BLaER1 treated with 17β-estradiol and CSF1 and Interleukin-3, amounts not matched to agents 10 nM and 100 nM (cell line): ENCODE data around the gene IFI27L1.

Experiments
- H3K27ac ChIP-seq, 11 experiments: shearing (Covaris generic); formaldehyde crosslinking; 2 replicates each; pipeline ENCODE4 v1.8.1; 2022
- H3K27me3 ChIP-seq, 11 experiments: shearing (Covaris generic); formaldehyde crosslinking; 2 replicates each; pipeline ENCODE4 v1.8.1; 2022
- H3K36me3 ChIP-seq, 11 experiments: shearing (Covaris generic); formaldehyde crosslinking; 2 replicates each; pipeline ENCODE4 v1.8.1; 2022
- H3K4me1 ChIP-seq, 10 experiments: shearing (Covaris generic); formaldehyde crosslinking; 2 replicates each; pipeline ENCODE4 v1.8.1; 2022
- H3K4me2 ChIP-seq, 11 experiments: shearing (Covaris generic); formaldehyde crosslinking; 2 replicates each; pipeline ENCODE4 v1.8.1; 2022
- H3K4me3 ChIP-seq, 10 experiments: shearing (Covaris generic); formaldehyde crosslinking; 2 replicates each; pipeline ENCODE4 v1.8.1; 2022
- H3K9ac ChIP-seq, 11 experiments: shearing (Covaris generic); formaldehyde crosslinking; 2 replicates each; pipeline ENCODE4 v1.8.1; 2022
- H3K9me3 ChIP-seq, 11 experiments: shearing (Covaris generic); formaldehyde crosslinking; replicated peaks in 1 of 11; 2 replicates each; pipeline ENCODE4 v1.8.1; 2022
- H4K20me1 ChIP-seq, 11 experiments: shearing (Covaris generic); formaldehyde crosslinking; 2 replicates each; pipeline ENCODE4 v1.8.1; 2022
- Cebpa-rat ChIP-seq, 11 experiments: shearing (Covaris generic); IDR thresholded peaks; 2 replicates each; pipeline ENCODE4 v1.8.1; 2022

The IFI27L1 gene

DNA sequence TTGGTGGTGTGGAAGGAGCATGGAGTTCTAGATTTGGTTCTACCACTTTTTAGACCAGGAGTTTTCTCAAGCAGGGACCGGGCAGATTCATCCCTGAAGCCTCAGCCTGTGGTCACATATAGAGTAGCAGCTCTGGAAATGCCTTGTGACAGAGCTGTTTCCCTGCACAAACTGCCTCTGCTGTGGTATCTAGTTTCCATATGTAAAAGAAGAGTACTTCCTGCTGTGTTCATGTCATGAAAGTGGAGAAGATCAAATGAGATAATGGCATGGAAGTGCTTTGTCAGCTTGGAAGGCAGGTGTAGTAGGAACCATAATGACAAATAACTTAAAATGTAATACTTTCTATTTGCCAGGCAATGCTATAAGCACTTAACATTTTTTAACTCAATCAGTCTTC is 28.9 kb upstream of the IFI27L1 start:
- H3K9ac ChIP-seq, result no peak overlapping the region
- H3K4me3 ChIP-seq, result no peak overlapping the region
- H3K27ac ChIP-seq, result 0 out of 22 replicates have a peak overlapping the region, but pooled peaks of 1 of the 11 experiments have one; percentile 19
- peaks cover 5 to 32% (median 18%) of the 10 kb centered on the region in 10 experiments for H3K4me1 ChIP-seq
- no peak for TF ChIP-seq Cebpa-rat (IDR thresholded peaks at IDR 0.05)
- no peaks in the 10 kb centered on the region for H3K9me3 ChIP-seq
- H3K4me2 ChIP-seq, result no peak overlapping the region; a peak in 1 of 22 replicates
- H4K20me1 ChIP-seq, result peaks cover 29 to 92% (median 62%) of the 10 kb centered on the region in 11 experiments; a peak in 21 of 22 replicates
- peaks cover 96 to 100% (median 98%) of the 10 kb centered on the region in 11 experiments for H3K36me3 ChIP-seq
- no peaks in the 10 kb centered on the region for H3K27me3 ChIP-seq

DNA sequence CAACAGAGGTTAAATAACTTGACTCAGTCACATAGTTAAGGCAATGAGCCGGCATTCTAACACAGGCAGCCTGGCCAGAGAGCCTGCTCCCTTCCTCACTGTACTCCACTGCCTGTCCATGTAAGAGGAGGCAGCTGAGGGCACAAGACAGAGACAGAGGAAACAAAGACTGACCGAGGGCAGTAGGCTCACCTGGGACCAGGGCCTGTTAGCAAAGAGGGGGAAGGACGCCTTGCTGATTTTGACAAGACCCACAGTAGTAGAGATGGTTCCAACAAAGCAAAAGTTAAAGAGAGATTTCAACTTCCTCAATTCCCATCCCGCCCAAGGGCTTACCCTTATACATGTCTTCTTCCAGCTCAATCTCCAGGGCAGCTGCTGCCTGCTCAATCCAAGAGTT is 28.4 kb upstream of the IFI27L1 start:
- no peaks in the 10 kb centered on the region for H3K27me3 ChIP-seq
- H3K9ac ChIP-seq, result no peak overlapping the region
- TF ChIP-seq Cebpa-rat (IDR thresholded peaks at IDR 0.05), result no peak
- H3K36me3 ChIP-seq, result peaks cover 96 to 100% (median 98%) of the 10 kb centered on the region in 11 experiments
- no peak overlapping the region; a peak in 1 of 22 replicates for H3K4me2 ChIP-seq
- H3K4me1 ChIP-seq, result peaks cover 9 to 37% (median 22%) of the 10 kb centered on the region in 10 experiments
- H4K20me1 ChIP-seq, result peaks cover 33 to 92% (median 64%) of the 10 kb centered on the region in 11 experiments; a peak in 21 of 22 replicates
- no peak overlapping the region for H3K4me3 ChIP-seq
- 0 out of 22 replicates have a peak overlapping the region, but pooled peaks of 1 of the 11 experiments have one; percentile 19 for H3K27ac ChIP-seq
- no peaks in the 10 kb centered on the region for H3K9me3 ChIP-seq

DNA sequence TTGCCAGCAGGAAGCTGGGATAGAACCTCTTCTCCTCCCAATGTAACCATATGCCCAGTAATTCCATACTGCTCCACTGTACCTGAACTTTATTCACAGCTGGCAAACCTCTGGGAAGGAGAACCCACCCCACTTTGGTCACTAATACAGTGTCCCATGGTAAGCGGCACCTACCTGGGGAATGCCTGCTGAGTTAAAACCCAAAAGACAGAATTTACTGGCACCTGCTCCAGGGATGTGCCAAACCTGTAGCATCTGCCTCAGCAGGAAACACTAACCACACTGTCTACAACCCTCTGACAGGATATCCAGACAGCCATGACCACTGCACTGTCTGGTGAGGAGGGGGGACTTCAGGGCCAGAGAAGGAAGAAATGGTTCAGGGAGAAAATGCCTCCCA is 26.7 kb upstream of the IFI27L1 start:
- H3K27ac ChIP-seq, result no peak overlapping the region
- H3K4me2 ChIP-seq, result no peak overlapping the region
- no peak overlapping the region for H3K4me3 ChIP-seq
- peaks cover 95 to 100% (median 98%) of the 10 kb centered on the region in 11 experiments for H3K36me3 ChIP-seq
- peaks cover 46 to 93% (median 71%) of the 10 kb centered on the region in 11 experiments; a peak in 21 of 22 replicates for H4K20me1 ChIP-seq
- H3K27me3 ChIP-seq, result no peaks in the 10 kb centered on the region
- no peak for TF ChIP-seq Cebpa-rat (IDR thresholded peaks at IDR 0.05)
- no peaks in the 10 kb centered on the region for H3K9me3 ChIP-seq
- H3K4me1 ChIP-seq, result peaks cover 23 to 53% (median 35%) of the 10 kb centered on the region in 10 experiments
- H3K9ac ChIP-seq, result no peak overlapping the region

DNA sequence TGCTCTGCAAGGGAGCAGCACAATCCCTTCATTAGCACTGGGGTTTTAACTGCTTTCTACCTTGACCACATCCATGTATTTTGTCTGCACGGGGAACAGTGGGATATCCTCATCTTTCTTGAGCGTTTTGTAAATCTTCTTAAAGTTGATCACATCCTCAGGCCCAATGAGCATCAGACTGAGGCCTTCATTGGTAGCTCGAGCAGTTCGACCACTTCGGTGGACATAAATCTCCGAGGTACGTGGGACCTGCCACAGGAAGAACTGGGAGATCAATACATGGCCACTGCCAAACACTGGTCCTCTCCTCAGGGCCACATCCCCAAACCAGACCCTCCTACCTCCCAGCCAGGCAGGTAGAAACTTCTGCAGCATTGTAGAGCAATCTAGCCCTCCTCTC is 26.2 kb upstream of the IFI27L1 start:
- Histone ChIP-seq H3K27ac (peak overlapping the region in 1 of 11 experiments; percentile 17; a peak in 1 of 22 replicates), H3K4me2 (no peak overlapping the region), H3K27me3 (no peaks in the 10 kb centered on the region), H3K4me3 (no peak overlapping the region), H3K9ac (no peak overlapping the region), H3K36me3 (peaks cover 95 to 100% (median 98%) of the 10 kb centered on the region in 11 experiments), H4K20me1 (peaks cover 49 to 93% (median 70%) of the 10 kb centered on the region in 11 experiments; a peak in 21 of 22 replicates), H3K4me1 (peaks cover 23 to 53% (median 35%) of the 10 kb centered on the region in 10 experiments), H3K9me3 (no peaks in the 10 kb centered on the region)
- no peak for TF ChIP-seq Cebpa-rat (IDR thresholded peaks at IDR 0.05)

DNA sequence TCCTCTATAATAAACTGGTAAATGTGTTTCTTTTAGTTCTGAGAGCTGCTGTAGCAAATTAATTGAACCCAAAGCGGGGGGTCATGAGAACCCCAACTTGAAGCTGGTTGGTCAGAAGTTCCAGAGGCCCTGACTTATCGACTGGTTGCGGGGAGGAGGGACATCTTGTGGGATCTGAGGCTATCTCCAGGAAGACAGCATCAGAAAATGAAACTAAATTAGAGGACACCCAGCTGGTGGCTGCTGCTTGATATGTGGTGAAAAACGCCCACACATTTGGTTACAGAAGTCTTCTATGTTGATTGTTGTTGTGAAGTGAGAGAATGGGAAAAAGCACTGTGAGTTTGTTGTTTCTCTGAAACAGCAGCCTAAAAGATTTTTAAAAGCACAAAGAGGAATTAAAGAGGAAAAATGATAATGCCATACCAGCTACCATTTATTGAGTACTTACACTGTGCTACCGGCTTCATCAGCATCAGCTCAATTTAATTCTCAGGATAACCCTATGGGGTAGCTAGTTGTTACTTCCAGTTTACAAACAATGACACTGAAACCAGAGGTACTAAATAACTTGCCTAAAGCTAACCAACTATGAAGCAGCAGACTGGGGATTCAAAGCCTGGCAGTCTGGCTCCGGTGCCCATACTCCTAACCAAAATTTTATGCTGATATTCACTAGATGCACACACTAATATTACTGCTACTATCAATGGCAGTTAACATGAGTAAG is 24.4 kb upstream of the IFI27L1 start:
- H4K20me1 ChIP-seq, result peaks cover 61 to 96% (median 80%) of the 10 kb centered on the region in 11 experiments; a peak in 21 of 22 replicates

DNA sequence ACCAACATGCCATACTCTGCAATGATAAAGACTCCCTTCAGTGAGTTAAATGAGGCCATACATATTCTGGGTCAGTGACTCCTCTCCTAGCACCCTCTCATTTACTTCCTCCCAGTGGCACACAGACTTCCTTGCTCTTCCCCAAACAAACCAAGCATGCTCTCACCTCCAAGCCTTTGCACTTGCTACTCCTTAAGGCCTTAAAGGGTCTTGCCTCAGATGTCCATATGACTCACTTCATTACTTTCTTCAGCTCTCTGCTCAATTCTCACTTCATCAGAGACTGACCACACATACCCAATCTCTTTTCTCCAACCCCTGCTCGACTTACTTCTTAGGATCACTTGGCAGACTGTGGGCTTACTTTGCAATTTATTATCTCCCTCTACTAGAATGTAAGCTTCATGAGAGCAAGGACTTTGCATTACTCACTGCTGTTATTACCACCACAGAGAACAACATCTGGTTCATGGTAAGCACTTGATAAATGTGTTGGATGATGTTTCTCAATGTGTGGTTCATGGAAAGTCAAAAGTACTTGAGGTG is 22.9 kb upstream of the IFI27L1 start:
- H3K4me1 ChIP-seq, result peaks cover 23 to 50% (median 40%) of the 10 kb centered on the region in 10 experiments
- peak overlapping the region; percentile 5 to 76 (median 62); a peak in 17 of 22 replicates for H3K4me2 ChIP-seq
- H3K9me3 ChIP-seq, result no peaks in the 10 kb centered on the region
- no peak for TF ChIP-seq Cebpa-rat (IDR thresholded peaks at IDR 0.05)
- no peaks in the 10 kb centered on the region for H3K27me3 ChIP-seq
- H3K27ac ChIP-seq, result peak overlapping the region in 1 of 11 experiments; percentile 63; a peak in 1 of 22 replicates
- no peak overlapping the region for H3K4me3 ChIP-seq
- no peak overlapping the region for H3K9ac ChIP-seq
- H3K36me3 ChIP-seq, result peaks cover 91 to 99% (median 97%) of the 10 kb centered on the region in 11 experiments
- H4K20me1 ChIP-seq, result peaks cover 66 to 96% (median 87%) of the 10 kb centered on the region in 11 experiments; a peak in 21 of 22 replicates

More for the DNA sequence above, 24.4 kb upstream of the IFI27L1 start:
- H3K27ac ChIP-seq, result peak overlapping the region in 10 of 11 experiments; percentile 11 to 67 (median 50); a peak in 17 of 22 replicates
- H3K4me2 ChIP-seq, result peak overlapping the region; percentile 30 to 76 (median 62)
- H3K9ac ChIP-seq, result peak overlapping the region in 9 of 11 experiments; percentile 7 to 45 (median 24); a peak in 11 of 22 replicates
- H3K4me3 ChIP-seq, result no peak overlapping the region
- no peaks in the 10 kb centered on the region for H3K27me3 ChIP-seq
- H3K9me3 ChIP-seq, result no peaks in the 10 kb centered on the region
- H3K4me1 ChIP-seq, result peaks cover 23 to 51% (median 35%) of the 10 kb centered on the region in 10 experiments
- peaks cover 95 to 100% (median 98%) of the 10 kb centered on the region in 11 experiments for H3K36me3 ChIP-seq
- TF ChIP-seq Cebpa-rat (IDR thresholded peaks at IDR 0.05), result no peak

DNA sequence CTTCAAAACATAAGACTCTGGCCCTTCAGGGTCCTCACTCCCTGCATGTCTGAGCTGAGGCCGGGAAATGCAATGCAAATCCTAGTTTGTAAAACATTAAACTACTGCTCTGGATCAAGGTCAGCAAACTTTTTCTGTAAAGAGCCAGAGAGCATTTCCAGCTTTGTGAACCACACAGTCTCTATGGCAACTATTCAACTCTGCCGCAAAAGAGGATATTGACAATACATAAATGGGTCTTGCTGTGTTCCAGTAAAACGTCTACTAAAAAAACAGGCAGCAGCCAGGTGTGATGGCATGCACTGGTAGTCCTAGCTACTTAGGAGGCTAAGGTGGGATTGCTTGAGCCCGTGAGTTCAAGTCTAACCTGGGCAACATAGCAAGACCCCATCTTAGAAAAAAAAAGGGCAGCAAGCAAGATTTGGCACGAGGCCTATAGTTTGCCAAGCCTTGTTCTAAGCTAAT is 22.4 kb upstream of the IFI27L1 start:
- no peaks in the 10 kb centered on the region for H3K27me3 ChIP-seq
- H3K27ac ChIP-seq, result no peak overlapping the region
- peaks cover 70 to 98% (median 92%) of the 10 kb centered on the region in 11 experiments for H4K20me1 ChIP-seq
- no peaks in the 10 kb centered on the region for H3K9me3 ChIP-seq
- no peak overlapping the region for H3K4me3 ChIP-seq
- peaks cover 90 to 99% (median 95%) of the 10 kb centered on the region in 11 experiments for H3K36me3 ChIP-seq
- peaks cover 23 to 53% (median 41%) of the 10 kb centered on the region in 10 experiments for H3K4me1 ChIP-seq
- TF ChIP-seq Cebpa-rat (IDR thresholded peaks at IDR 0.05), result no peak
- no peak overlapping the region for H3K9ac ChIP-seq
- H3K4me2 ChIP-seq, result peak overlapping the region in 6 of 11 experiments; percentile 56 to 76 (median 62); a peak in 6 of 22 replicates

DNA sequence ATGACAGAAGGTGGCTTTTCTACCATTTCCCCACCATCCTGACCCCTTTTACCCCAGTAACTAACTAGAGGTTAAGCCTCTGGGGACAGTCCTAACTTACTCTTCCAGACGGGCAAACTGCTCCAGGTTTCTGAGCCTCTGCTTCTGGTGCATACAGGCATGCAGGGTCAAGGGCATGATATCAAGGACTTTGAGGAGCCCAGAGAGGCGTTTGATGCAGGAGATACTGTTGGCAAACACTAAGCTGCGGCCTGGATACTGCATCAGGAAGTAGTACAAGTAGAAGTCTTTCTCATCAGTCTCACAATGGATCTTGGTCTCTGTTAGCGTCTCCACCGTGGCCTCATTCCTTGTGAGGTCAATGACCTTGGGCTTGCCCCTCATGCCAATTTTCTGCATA is 21.1 kb upstream of the IFI27L1 start:
- H3K4me1 ChIP-seq, result peaks cover 23 to 54% (median 41%) of the 10 kb centered on the region in 10 experiments
- no peak overlapping the region for H3K4me2 ChIP-seq
- TF ChIP-seq Cebpa-rat (IDR thresholded peaks at IDR 0.05), result no peak
- no peak overlapping the region for H3K9ac ChIP-seq
- no peaks in the 10 kb centered on the region for H3K9me3 ChIP-seq
- H3K27me3 ChIP-seq, result no peaks in the 10 kb centered on the region
- no peak overlapping the region for H3K4me3 ChIP-seq
- peaks cover 76 to 100% (median 98%) of the 10 kb centered on the region in 11 experiments for H4K20me1 ChIP-seq
- no peak overlapping the region for H3K27ac ChIP-seq
- peaks cover 79 to 99% (median 91%) of the 10 kb centered on the region in 11 experiments for H3K36me3 ChIP-seq
